Measurements from ENCODE around the gene DCC. TPM values are rescaled to one million over a fixed set of nuclear protein-coding genes. Genes with fewer than 3 reads are reported as not detected.

The DCC gene
- polyA plus RNA-seq, 1 of the 3 experiments (the other 2 are of a cell fraction), result 0.20 TPM

- TF ChIP-seq CTCF (IDR thresholded peaks at IDR 0.05) (no peak), GABPA (IDR thresholded peaks at IDR 0.05; ENCODE audit: low read depth) (no peak), RAD21 (IDR thresholded peaks at IDR 0.05; ENCODE audit: low read length) (no peak)
Observed at GRCh38 chr18:52431683-52432082, 91.7 kb downstream of the DCC start (continued).

GRCh38 chr18:52433797-52434196 is 93.8 kb downstream of the DCC start:
- no peaks in the 10 kb centered on the region for H3K79me2 ChIP-seq (ENCODE audit: insufficient read depth)
- TF ChIP-seq TAF1 (IDR thresholded peaks at IDR 0.05; ENCODE audit: borderline replicate concordance, low read depth, low read length) (no peak), USF2 (IDR thresholded peaks at IDR 0.05; ENCODE audit: borderline replicate concordance, low read depth, low read length) (no peak), FOXJ3 (CRISPR knock-in tag; IDR thresholded peaks at IDR 0.05) (no peak), FOSL2 (IDR thresholded peaks at IDR 0.05; ENCODE audit: borderline replicate concordance, low read depth) (no peak), TEAD4 (IDR thresholded peaks at IDR 0.05; ENCODE audit: borderline replicate concordance, insufficient read depth) (no peak)
- no peaks in the 10 kb centered on the region for H4K20me1 ChIP-seq (ENCODE audit: insufficient read depth)
- no peaks in the 10 kb centered on the region for H3K27me3 ChIP-seq (ENCODE audit: insufficient read depth)
- no peak overlapping the region for H2AFZ ChIP-seq (ENCODE audit: low read depth)
- H3K4me3 ChIP-seq (ENCODE audit: low read depth in 2 of 2, low read length in 1 of 2), result no peak overlapping the region
- no peaks in the 10 kb centered on the region for H3K9me2 ChIP-seq
- DNase-seq, result no peak
- POLR2A ChIA-PET, result no interaction called here
- peaks cover 0 to 10% of the 10 kb centered on the region in 2 experiments; a peak in 2 of 4 replicates for H3K4me1 ChIP-seq (ENCODE audit: control insufficient read depth in 1 of 2, insufficient read depth in 2 of 2, low read depth in 1 of 2, low read length in 1 of 2)
- H3F3A ChIP-seq (replicated peaks; ENCODE audit: insufficient read depth), result no peaks in the 10 kb centered on the region
- no peak overlapping the region for H3K9ac ChIP-seq
- H3K36me3 ChIP-seq (replicated peaks in 1 of 2; ENCODE audit: control insufficient read depth in 1 of 2, insufficient read depth in 2 of 2, low read length in 1 of 2), result no peaks in the 10 kb centered on the region
- no peak overlapping the region for H3K27ac ChIP-seq (ENCODE audit: low read depth in 2 of 2, low read length in 1 of 2)
- H3K4me2 ChIP-seq, result no peak overlapping the region
- CTCF ChIA-PET, result no interaction called here
- no peaks in the 10 kb centered on the region for H3K9me3 ChIP-seq

- Histone ChIP-seq H3K36me3 (replicated peaks in 1 of 2; ENCODE audit: control insufficient read depth in 1 of 2, insufficient read depth in 2 of 2, low read length in 1 of 2) (no peaks in the 10 kb centered on the region), H3K4me2 (no peak overlapping the region), H3K4me3 (ENCODE audit: low read depth in 2 of 2, low read length in 1 of 2) (no peak overlapping the region), H3K27ac (ENCODE audit: low read depth in 2 of 2, low read length in 1 of 2) (no peak overlapping the region), H3K9ac (no peak overlapping the region), H3K9me2 (no peaks in the 10 kb centered on the region), H4K20me1 (ENCODE audit: insufficient read depth) (no peaks in the 10 kb centered on the region), H3K9me3 (no peaks in the 10 kb centered on the region), H3K79me2 (ENCODE audit: insufficient read depth) (no peaks in the 10 kb centered on the region), H2AFZ (ENCODE audit: low read depth) (no peak overlapping the region), H3K27me3 (ENCODE audit: insufficient read depth) (no peaks in the 10 kb centered on the region), H3F3A (replicated peaks; ENCODE audit: insufficient read depth) (no peaks in the 10 kb centered on the region), H3K4me1 (ENCODE audit: control insufficient read depth in 1 of 2, insufficient read depth in 2 of 2, low read depth in 1 of 2, low read length in 1 of 2) (peaks cover 0 to under 1% of the 10 kb centered on the region in 2 experiments; a peak in 2 of 4 replicates)
- ChIA-PET CTCF (interaction anchor here (0.7 kb wide), 1 partner anchor 1495 kb away, joined by 4 read pairs; no protein-coding TSS in a partner anchor), POLR2A (no interaction called here)
- DNase-seq, result no peak
- WGBS (ENCODE audit: low lambda C conversion rate), result 47% methylated on average over 7 of the region's 7 CpGs
- TF ChIP-seq GABPA (IDR thresholded peaks at IDR 0.05; ENCODE audit: low read depth) (no peak), IRF3 (IDR thresholded peaks at IDR 0.05; ENCODE audit: low read depth, low read length) (no peak), ZBTB33 (IDR thresholded peaks at IDR 0.05; ENCODE audit: borderline replicate concordance, low read depth) (no peak), USF1 (IDR thresholded peaks at IDR 0.05; ENCODE audit: borderline replicate concordance, low read depth) (no peak), YY1 (IDR thresholded peaks at IDR 0.05; ENCODE audit: low read depth) (no peak), NFIC (IDR thresholded peaks at IDR 0.05; ENCODE audit: borderline replicate concordance) (no peak), USF2 (IDR thresholded peaks at IDR 0.05; ENCODE audit: borderline replicate concordance, low read depth, low read length) (no peak), FOXM1 (IDR thresholded peaks at IDR 0.05; ENCODE audit: low read depth) (no peak), MEF2A (IDR thresholded peaks at IDR 0.05; ENCODE audit: borderline replicate concordance, low read depth) (no peak), POLR2AphosphoS5 (IDR thresholded peaks at IDR 0.05; ENCODE audit: low read depth, low read length) (no peak), CHD2 (IDR thresholded peaks at IDR 0.05; ENCODE audit: low read length, partially characterized antibody) (no peak), RFX5 (IDR thresholded peaks at IDR 0.05; ENCODE audit: low read length) (no peak), NRF1 (IDR thresholded peaks at IDR 0.05; ENCODE audit: low read depth, low read length) (no peak)
Observed at GRCh38 chr18:52435301-52435700, 95.3 kb downstream of the DCC start.
